ENCODE data around the gene SYCE3.

SYCE3 gene

GRCh38 chr22:50574383-50574755 is 11.7 kb upstream of the SYCE3 start:
- DNase-seq, result no peak

DNA sequence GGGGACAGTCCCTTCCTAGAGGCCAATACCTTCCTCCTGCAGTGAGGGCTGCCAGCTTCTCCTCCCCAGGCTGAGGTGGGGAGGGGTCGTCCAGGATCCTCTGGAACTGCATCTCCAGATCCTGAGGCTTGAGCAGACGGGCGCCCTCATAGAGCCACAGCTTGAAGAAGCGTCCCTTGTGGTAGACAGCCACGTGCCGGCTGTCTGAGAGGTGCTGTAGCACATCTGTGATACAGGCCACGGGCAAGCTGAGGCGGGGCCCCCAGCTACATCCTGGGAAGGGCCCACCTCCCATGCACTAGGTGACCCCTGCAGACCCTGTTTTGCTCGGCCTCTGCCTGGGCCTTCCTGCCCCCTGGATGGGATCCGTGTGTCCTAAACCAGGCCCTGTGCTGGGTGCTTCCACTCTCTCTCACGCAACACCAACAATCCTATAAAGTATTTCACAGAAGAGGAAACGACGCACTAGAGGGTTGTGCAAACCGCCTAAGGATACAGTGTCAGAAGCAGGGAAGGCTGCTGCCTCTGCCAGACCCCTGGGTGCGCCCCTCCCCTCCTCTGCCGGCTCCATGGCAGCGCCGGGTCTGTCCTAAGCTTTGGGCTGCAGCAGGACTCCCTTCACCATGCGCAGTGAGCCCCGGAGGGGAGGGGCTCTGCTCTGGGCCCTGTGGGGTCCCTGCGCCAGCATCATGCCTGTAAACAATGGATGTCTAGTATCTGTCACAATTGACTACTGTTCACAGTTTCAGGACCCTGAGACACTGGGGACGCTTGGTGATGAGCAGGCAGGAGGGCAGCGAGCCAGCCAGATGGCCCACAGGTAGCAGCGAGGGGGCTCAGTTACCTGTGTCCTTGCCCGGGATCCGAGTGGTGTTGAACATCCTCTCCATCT is 11.0 kb upstream of the SYCE3 start:
- no peak for DNase-seq

GRCh38 chr22:50572965-50573364 is 10.2 kb upstream of the SYCE3 start:
- no peak for DNase-seq

DNA sequence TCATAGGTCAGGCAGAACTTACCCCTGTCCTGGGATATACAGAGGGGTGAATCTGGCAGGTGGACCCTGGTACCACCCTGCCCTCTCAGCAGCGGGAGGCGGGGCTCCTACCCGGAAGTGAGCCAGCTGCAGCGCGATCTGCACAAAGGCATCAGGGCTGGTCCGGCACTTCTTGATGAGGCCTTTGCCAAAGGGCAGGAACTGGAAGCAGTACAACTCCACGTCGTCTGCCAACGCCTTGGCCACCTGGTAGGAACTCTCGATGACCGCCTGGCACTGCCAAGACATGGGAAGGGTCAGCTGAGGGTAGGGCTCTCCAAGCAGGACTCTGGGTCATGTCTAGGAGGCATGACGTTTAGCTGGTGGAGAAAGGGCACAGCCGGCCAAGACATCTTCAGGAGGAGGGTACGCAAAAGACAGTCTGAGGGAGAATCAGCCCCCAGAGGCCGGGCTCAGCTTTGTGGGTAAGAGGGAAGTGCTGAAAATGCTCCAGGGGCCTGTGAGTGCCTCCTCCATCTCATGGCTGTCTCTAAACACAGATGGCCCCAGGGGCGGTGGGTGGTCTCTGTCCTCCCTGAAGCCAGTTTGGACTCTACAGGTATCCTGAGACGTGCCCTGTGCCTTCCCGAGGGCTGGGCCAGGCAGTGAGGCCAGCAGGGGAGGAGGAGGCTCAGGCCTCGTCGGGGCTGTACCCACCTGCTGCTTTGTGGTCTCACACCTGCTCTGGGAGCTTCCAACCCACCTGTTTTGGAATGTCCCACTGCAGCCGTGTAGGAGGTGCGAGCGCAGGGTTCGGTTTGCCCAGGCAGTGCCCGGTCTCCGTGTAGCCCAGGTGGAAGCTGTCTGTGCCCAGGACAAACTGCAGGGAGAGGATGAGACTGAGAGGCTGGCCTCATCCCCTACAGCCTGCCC is 8.8 kb upstream of the SYCE3 start:
- DNase-seq, result no peak

GRCh38 chr22:50570861-50571260 is 8.1 kb upstream of the SYCE3 start:
- no peak for DNase-seq

- DNase-seq, result no peak
Observed at GRCh38 chr22:50569896-50570535, 7.3 kb upstream of the SYCE3 start.

DNA sequence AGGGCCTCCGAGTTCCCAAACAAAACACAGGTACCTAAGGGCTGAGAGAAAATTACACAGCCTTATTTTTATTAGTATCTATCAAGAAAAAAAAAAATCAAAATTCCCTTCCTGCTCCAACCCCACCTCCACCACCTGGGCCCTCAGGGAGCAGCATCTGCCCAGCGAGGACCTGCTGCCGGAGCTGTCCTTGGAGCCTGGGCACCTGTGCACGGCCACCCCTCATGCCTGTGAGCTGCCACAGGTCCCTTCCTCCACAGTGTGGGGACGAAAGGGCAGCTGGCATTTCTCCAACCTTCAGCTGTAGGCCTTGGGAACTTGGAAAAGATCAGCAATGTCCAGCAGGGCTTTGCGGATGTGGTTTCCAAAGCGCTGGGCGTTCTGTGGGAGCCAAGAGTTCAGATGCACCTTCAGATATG is 6.3 kb upstream of the SYCE3 start:
- DNase-seq, result no peak

GRCh38 chr22:50568626-50569025 is 5.9 kb upstream of the SYCE3 start:
- no peak for DNase-seq

- no peak for DNase-seq
Observed at GRCh38 chr22:50567721-50568252, 5.1 kb upstream of the SYCE3 start.

GRCh38 chr22:50564289-50564688 is 1.6 kb upstream of the SYCE3 start:
- no peak for DNase-seq

- DNase-seq, result no peak
Observed at GRCh38 chr22:50563413-50564160, 868 bp upstream of the SYCE3 start.

DNA sequence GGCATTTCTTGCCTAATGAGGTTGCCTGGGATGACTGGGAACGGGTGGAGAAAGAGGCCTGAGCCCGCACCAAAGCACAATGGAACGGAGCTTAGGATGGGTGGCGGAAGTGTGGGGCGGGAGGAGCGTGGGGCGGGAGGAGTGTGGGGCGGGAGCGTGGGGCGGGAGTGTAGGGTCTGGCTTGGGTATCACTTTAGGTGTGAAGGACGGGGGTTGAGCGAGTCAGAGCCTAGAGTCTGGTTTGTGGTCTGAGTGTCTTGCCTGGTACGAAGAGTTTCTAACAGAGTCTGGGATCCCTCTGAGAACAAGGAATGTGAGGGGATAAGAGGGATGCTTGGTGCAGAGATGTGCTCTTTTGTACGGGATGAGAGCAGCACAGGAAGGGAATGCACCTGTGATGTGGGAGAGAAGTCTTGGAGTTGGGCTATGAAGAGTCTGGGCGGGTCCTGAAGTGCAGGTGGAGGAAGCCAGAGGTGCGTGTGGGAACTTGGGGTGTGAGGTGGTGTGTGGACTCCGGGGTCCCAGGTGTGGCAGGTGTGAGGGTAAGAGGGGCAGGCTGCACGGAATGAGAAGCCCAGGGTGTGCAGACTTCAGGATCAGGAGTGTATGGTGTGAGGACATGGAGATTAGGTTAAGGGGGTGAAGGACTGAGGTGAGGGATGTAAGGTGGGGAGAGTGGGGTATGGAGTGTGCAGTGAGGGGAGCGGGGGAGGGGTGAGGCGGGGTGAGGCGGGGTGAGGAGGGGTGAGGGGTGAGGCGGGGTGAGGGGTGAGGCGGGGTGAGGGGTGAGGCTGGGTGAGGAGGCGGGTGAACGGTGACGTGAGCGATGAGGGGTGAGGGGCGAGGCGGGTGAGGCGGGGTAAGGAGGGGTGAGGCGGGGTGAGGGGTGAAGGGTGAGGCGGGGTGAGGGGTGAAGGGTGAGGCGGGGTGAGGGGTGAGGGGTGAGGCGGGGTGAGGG is 1.0 kb downstream of the SYCE3 start:
- DNase-seq, result no peak

DNA sequence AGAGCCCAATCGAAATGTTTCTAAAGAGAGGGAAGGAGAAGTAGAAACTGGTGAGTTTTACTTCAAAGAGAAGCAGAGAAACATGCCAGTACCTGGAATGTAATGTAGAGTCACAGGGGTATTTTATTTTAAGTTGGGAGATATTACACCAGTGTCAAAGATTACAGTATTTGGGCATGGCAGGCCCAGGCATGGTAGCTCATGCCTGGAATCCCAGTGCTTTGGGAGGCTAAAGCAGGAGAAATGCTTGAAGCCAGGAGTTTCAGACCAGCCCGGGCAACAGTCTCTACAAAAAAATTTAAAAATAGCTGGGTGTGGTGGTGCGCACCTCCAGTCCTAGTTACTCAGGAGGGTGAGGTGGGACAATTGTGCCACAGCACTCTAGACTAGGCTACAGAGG is 2.7 kb downstream of the SYCE3 start:
- no peak for DNase-seq

DNA sequence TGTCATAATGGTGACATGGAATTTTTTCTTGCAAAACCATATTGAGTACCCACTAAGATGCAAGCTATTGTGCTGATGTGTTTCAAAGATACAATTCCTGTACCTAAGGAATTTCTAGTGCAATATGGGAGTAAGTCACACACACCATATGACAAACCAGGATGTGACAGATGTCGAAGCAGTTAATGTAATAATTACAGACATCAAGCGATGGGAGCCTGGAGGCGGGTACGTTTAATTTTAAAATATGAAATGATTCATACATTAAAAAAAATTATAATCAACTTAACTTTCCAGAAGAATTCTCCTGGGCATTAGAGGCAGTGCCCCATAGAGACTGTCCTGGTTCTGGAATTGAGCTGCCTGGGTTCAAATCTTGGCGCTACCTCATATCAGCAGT is 6.0 kb downstream of the SYCE3 start:
- DNase-seq, result peak; percentile 45

GRCh38 chr22:50553310-50553709 is 9.4 kb downstream of the SYCE3 start:
- no peak for DNase-seq

DNA sequence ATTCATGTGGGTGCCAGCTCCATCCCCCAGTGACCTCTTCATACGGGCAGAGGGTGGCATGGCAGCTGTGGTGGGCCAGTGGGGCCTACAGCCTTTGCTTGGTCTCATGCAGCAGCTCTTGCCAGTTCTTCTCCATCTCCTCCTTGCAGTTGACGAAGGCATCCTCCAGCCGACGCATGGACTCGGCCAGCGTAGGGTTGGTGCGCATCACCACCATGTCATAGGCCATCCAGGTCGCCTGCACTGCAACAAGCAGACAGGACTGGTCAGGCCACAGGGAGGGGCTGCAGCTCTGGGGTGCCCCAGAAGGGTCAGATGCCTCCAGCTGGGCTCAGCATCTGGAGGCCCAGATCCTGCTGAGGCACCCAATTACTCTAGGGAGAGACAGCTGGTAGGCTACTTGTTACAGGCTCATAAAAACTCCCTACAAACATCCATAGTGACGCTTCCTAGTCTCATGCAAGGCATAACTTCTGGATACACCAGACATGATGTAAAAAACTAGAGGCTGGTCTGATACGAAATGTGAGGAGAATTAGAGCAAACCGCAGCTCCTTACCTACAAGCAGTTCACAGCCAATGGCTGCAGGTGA is 11.5 kb downstream of the SYCE3 start:
- DNase-seq, result no peak

GRCh38 chr22:50550395-50550794 is 12.3 kb downstream of the SYCE3 start:
- no peak for DNase-seq

- no peak for DNase-seq
Observed at GRCh38 chr22:50548921-50549790, 13.6 kb downstream of the SYCE3 start.

- no peak for DNase-seq
Observed at GRCh38 chr22:50548040-50548920, 14.4 kb downstream of the SYCE3 start.

All from NCI-H2171 treated with DMSO at 0.1 percent for 48 hours (cell line).